ENCODE measurements around the gene HSP90B1.

DNA sequence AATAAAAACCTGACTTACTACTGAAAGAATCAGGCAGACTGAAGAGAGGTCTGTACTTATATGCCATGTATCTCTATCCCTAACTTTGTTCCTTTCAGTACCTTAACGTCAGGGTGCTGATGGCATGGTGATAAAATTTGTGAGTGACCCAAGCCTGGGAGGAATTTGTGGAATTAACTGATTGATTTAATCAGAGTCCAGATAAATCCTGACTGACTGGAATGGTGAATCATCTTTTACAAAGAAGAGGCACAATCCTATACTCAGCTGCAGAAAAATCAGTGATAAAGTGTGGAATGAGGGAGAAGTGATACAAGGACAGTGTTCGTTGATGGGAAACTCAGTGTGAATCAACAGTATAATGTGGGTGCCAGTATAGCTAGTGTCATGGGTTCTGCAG, 39.2 kb downstream of the HSP90B1 start:
- TF ChIP-seq MEF2A (IDR thresholded peaks at IDR 0.05; ENCODE audit: control insufficient read depth, low read depth, low read length) (no peak), SP2 (IDR thresholded peaks at IDR 0.05; ENCODE audit: extremely low read depth, low read depth, low read length, poor library complexity, severe bottlenecking) (no peak), NR2C1 (IDR thresholded peaks at IDR 0.05) (no peak), NR2C1 (tag; IDR thresholded peaks at IDR 0.05) (no peak), HNRNPL (IDR thresholded peaks at IDR 0.05; ENCODE audit: low read depth, low read length) (no peak), TCF3 (CRISPR knock-in tag; IDR thresholded peaks at IDR 0.05) (no peak)
- TF ChIP-seq, protein P1, sequence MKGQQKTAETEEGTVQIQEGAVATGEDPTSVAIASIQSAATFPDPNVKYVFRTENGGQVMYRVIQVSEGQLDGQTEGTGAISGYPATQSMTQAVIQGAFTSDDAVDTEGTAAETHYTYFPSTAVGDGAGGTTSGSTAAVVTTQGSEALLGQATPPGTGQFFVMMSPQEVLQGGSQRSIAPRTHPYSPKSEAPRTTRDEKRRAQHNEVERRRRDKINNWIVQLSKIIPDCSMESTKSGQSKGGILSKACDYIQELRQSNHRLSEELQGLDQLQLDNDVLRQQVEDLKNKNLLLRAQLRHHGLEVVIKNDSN (CRISPR knock-in tag; IDR thresholded peaks at IDR 0.05): no peak
- TF ChIP-seq, protein P2, sequence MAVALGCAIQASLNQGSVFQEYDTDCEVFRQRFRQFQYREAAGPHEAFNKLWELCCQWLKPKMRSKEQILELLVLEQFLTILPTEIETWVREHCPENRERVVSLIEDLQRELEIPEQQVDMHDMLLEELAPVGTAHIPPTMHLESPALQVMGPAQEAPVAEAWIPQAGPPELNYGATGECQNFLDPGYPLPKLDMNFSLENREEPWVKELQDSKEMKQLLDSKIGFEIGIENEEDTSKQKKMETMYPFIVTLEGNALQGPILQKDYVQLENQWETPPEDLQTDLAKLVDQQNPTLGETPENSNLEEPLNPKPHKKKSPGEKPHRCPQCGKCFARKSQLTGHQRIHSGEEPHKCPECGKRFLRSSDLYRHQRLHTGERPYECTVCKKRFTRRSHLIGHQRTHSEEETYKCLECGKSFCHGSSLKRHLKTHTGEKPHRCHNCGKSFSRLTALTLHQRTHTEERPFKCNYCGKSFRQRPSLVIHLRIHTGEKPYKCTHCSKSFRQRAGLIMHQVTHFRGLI (CRISPR knock-in tag; IDR thresholded peaks at IDR 0.05): no peak

Measured in K562 (cell line).